ENCODE data around the gene PLEKHM3. TPM values are rescaled to one million over a fixed set of nuclear protein-coding genes. Genes with fewer than 3 reads are reported as not detected.

PLEKHM3 gene
- total RNA-seq, 4 donors from 2014 or later = 19.1 to 26.5 (median 24.0) TPM

GRCh38 chr2:208069186-208069585 lies 43.9 kb upstream of the PLEKHM3 start:
- H3K27me3 ChIP-seq = no peaks in the 10 kb centered on the region
- DNase-seq = no peak
- intact Hi-C loops (cut with DNase I; ENCODE audit: low total_unique reads) (no loop called here), in situ Hi-C loops (cut with MboI; ENCODE audit: low pct_ligation_motif_present in 1 of 4, low pct_unique_long_range_greater_than_20kb in 1 of 4, low sequenced_read_pairs in 3 of 4) (loop anchor here in 2 of 4 donors (10.0 kb wide), 2 partner anchors 304 to 324 kb away; partner anchors contain the start of gene FZD5 (in 1 of the 2))
- no peaks in the 10 kb centered on the region for H3K36me3 ChIP-seq
- H3K4me3 ChIP-seq = no peak overlapping the region
- no peaks in the 10 kb centered on the region for H3K9me3 ChIP-seq
- H3K27ac ChIP-seq = no peak overlapping the region
- H3K4me1 ChIP-seq = no peaks in the 10 kb centered on the region
- WGBS, 2 donors (ENCODE audit: low coverage in 1 of 2) = 52 to 64% methylated on average over 4 of the region's 4 CpGs
- TF ChIP-seq POLR2A (IDR thresholded peaks at IDR 0.05) (no peak), CTCF (IDR thresholded peaks at IDR 0.05) (no peak), POLR2AphosphoS5 (IDR thresholded peaks at IDR 0.05) (no peak), EP300 (IDR thresholded peaks at IDR 0.05; ENCODE audit: low read depth) (no peak)

- H3K27me3 ChIP-seq = no peaks in the 10 kb centered on the region
- H3K36me3 ChIP-seq = no peaks in the 10 kb centered on the region
- no peak for TF ChIP-seq EP300 (IDR thresholded peaks at IDR 0.05; ENCODE audit: low read depth)
- intact Hi-C loops (cut with DNase I; ENCODE audit: low total_unique reads) (no loop called here), in situ Hi-C loops (cut with MboI; ENCODE audit: low pct_ligation_motif_present in 1 of 4, low pct_unique_long_range_greater_than_20kb in 1 of 4, low sequenced_read_pairs in 3 of 4) (loop anchor here in 2 of 4 donors (10.0 kb wide), 2 partner anchors 301 to 321 kb away; partner anchors contain the start of gene FZD5 (in 1 of the 2))
- H3K4me3 ChIP-seq = no peak overlapping the region
- no peak overlapping the region for H3K27ac ChIP-seq
- H3K9me3 ChIP-seq = no peaks in the 10 kb centered on the region
- WGBS, 2 donors (ENCODE audit: low coverage in 1 of 2) = 79 to 100% methylated on average over 4 of the region's 4 CpGs
- no peak for DNase-seq
- no peaks in the 10 kb centered on the region for H3K4me1 ChIP-seq
Observed at GRCh38 chr2:208066016-208066415, 40.7 kb upstream of the PLEKHM3 start.

- in situ Hi-C loops (cut with MboI; ENCODE audit: low pct_ligation_motif_present in 1 of 4, low pct_unique_long_range_greater_than_20kb in 1 of 4, low sequenced_read_pairs in 3 of 4) (loop anchor here in 2 of 4 donors (10.0 kb wide), 2 partner anchors 301 to 321 kb away; partner anchors contain the start of gene FZD5 (in 1 of the 2)), intact Hi-C loops (cut with DNase I; ENCODE audit: low total_unique reads) (no loop called here)
Observed at GRCh38 chr2:208065476-208065875, 40.1 kb upstream of the PLEKHM3 start.

GRCh38 chr2:208064220-208064961 lies 39.1 kb upstream of the PLEKHM3 start:
- Histone ChIP-seq H3K36me3 (no peaks in the 10 kb centered on the region), H3K4me1 (no peaks in the 10 kb centered on the region), H3K4me3 (no peak overlapping the region), H3K27me3 (no peaks in the 10 kb centered on the region), H3K9me3 (no peaks in the 10 kb centered on the region), H3K27ac (no peak overlapping the region)
- no peak for TF ChIP-seq POLR2A (IDR thresholded peaks at IDR 0.05)
- no peak for TF ChIP-seq EP300 (IDR thresholded peaks at IDR 0.05; ENCODE audit: low read depth)
- TF ChIP-seq POLR2AphosphoS5 (IDR thresholded peaks at IDR 0.05) = no peak
- TF ChIP-seq CTCF (IDR thresholded peaks at IDR 0.05) = no peak
- intact Hi-C loops (cut with DNase I; ENCODE audit: low total_unique reads) (no loop called here), in situ Hi-C loops (cut with MboI; ENCODE audit: low pct_ligation_motif_present in 1 of 4, low pct_unique_long_range_greater_than_20kb in 1 of 4, low sequenced_read_pairs in 3 of 4) (loop anchor here in 2 of 4 donors (10.0 kb wide), 2 partner anchors 300 to 320 kb away; partner anchors contain the start of gene FZD5 (in 1 of the 2))
- DNase-seq = no peak
- 67 to 77% methylated on average over 6 to 8 of the region's 8 CpGs for WGBS, 2 donors (ENCODE audit: low coverage in 1 of 2)

More at GRCh38 chr2:208065476-208065875, 40.1 kb upstream of the PLEKHM3 start:
- Histone ChIP-seq H3K27me3 (no peaks in the 10 kb centered on the region), H3K4me1 (no peaks in the 10 kb centered on the region), H3K4me3 (no peak overlapping the region), H3K36me3 (no peaks in the 10 kb centered on the region), H3K9me3 (no peaks in the 10 kb centered on the region), H3K27ac (no peak overlapping the region)
- TF ChIP-seq CTCF (IDR thresholded peaks at IDR 0.05) (no peak), POLR2AphosphoS5 (IDR thresholded peaks at IDR 0.05) (no peak), EP300 (IDR thresholded peaks at IDR 0.05; ENCODE audit: low read depth) (no peak), POLR2A (IDR thresholded peaks at IDR 0.05) (no peak)
- DNase-seq = no peak
- 80 to 83% methylated on average over 3 to 5 of the region's 5 CpGs for WGBS, 2 donors (ENCODE audit: low coverage in 1 of 2)

Measured in transverse colon (tissue), 4 donors.